CD14-positive monocyte (primary cell): ENCODE data around the gene CACNA2D1. TPM values are rescaled to one million over a fixed set of nuclear protein-coding genes. Genes with fewer than 3 reads are reported as not detected.
"Not testable (repeated sequence)": the region's sequence is repeated elsewhere in the genome, so short reads cannot be mapped to it uniquely, and the experiment has no call there.

Experiments
- DNase-seq, 3 donors: peaks; one replicate each; pipeline ENCODE4 v3.0.0-alpha.2; 2011 to 2022
- H2AFZ ChIP-seq: 2 replicates; pipeline ENCODE4 v1.6.0; 2012; ENCODE audit warnings: mild to moderate bottlenecking, low read depth, low read length, inconsistent platforms; ENCODE audit not compliant: insufficient read depth, poor library complexity, severe bottlenecking
- H3K27ac ChIP-seq, 2 donors: 1 replicate in 1 of 2; 2 replicates in 1 of 2; pipeline ENCODE4 v1.5.1; 2012 to 2013; ENCODE audit warnings: low read length in 2 of 2, control low read depth in 1 of 2, inconsistent platforms in 1 of 2, low read depth in 1 of 2, mild to moderate bottlenecking in 1 of 2
- H3K27me3 ChIP-seq, 2 donors: one replicate each; pipeline versions ENCODE4 v1.6.0 to v1.6.1; 2011 to 2013; ENCODE audit warnings: low read length in 2 of 2; ENCODE audit not compliant: control insufficient read depth in 2 of 2, insufficient read depth in 2 of 2
- H3K36me3 ChIP-seq, 2 donors: replicated peaks in 1 of 2; 1 replicate in 1 of 2; 2 replicates in 1 of 2; pipeline versions ENCODE4 v1.5.1 to v1.6.1; 2012 to 2013; ENCODE audit warnings: low read length in 2 of 2, control low read depth in 1 of 2, inconsistent platforms in 1 of 2, mild to moderate bottlenecking in 1 of 2; ENCODE audit not compliant: insufficient read depth in 2 of 2, control insufficient read depth in 1 of 2
- H3K4me1 ChIP-seq, 2 donors: 1 replicate in 1 of 2; 2 replicates in 1 of 2; pipeline versions ENCODE4 v1.5.1 to v1.6.1; 2012 to 2013; ENCODE audit warnings: low read length in 2 of 2, control low read depth in 1 of 2, inconsistent platforms in 1 of 2, mild to moderate bottlenecking in 1 of 2, moderate library complexity in 1 of 2; ENCODE audit not compliant: insufficient read depth in 2 of 2, control insufficient read depth in 1 of 2
- H3K4me2 ChIP-seq: replicated peaks from 2 replicates; pipeline ENCODE3; 2012; ENCODE audit warnings: low read length, moderate library complexity, mild to moderate bottlenecking; ENCODE audit not compliant: poor library complexity, severe bottlenecking; ENCODE audit errors: extremely low read depth
- H3K4me3 ChIP-seq, 3 experiments: fragments of 200-600 bp in 1 of 3; sonication (generic) in 1 of 3; replicated peaks in 1 of 3; 1 replicate in 2 of 3; 2 replicates in 1 of 3; pipeline ENCODE4 v1.5.1; 2011 to 2013; ENCODE audit warnings: low read length in 3 of 3, mild to moderate bottlenecking in 3 of 3, control low read depth in 2 of 3, low read depth in 2 of 3, inconsistent platforms in 1 of 3, moderate library complexity in 1 of 3
- H3K79me2 ChIP-seq: 2 replicates; pipeline ENCODE4 v1.6.0; 2012; ENCODE audit warnings: mild to moderate bottlenecking, control low read depth, inconsistent platforms, low read length, moderate library complexity; ENCODE audit not compliant: insufficient read depth
- H3K9ac ChIP-seq: 2 replicates; pipeline ENCODE4 v1.6.0; 2017; ENCODE audit warnings: low read length, mild to moderate bottlenecking; ENCODE audit not compliant: insufficient read depth, poor library complexity, severe bottlenecking
- H3K9me3 ChIP-seq, 2 donors: replicated peaks in 1 of 2; 1 replicate in 1 of 2; 2 replicates in 1 of 2; pipeline versions ENCODE4 v1.5.1 to v1.6.1; 2012 to 2013; ENCODE audit warnings: low read length in 2 of 2, control low read depth in 1 of 2; ENCODE audit not compliant: control insufficient read depth in 1 of 2, insufficient read depth in 1 of 2
- H4K20me1 ChIP-seq: 2 replicates; pipeline ENCODE4 v1.6.0; 2012; ENCODE audit warnings: mild to moderate bottlenecking, low read length, control low read depth, moderate library complexity; ENCODE audit not compliant: insufficient read depth
- H3K27ac Mint-ChIP-seq, 7 donors: one replicate each; pipeline ENCODE4 v1.8.0; 2020; ENCODE audit warnings: mild to moderate bottlenecking in 7 of 7, mixed read lengths in 7 of 7, moderate library complexity in 6 of 7, inconsistent platforms in 2 of 7
- H3K27me3 Mint-ChIP-seq, 3 donors: one replicate each; pipeline ENCODE4 v1.8.0; 2021 to 2022; ENCODE audit warnings: low read depth in 3 of 3, mild to moderate bottlenecking in 3 of 3, mixed read lengths in 3 of 3, moderate library complexity in 3 of 3, inconsistent platforms in 1 of 3
- H3K36me3 Mint-ChIP-seq, 2 donors: one replicate each; pipeline ENCODE4 v1.8.0; 2020; ENCODE audit warnings: mixed read lengths in 2 of 2, inconsistent platforms in 1 of 2, mild to moderate bottlenecking in 1 of 2
- H3K4me1 Mint-ChIP-seq: one replicate; pipeline ENCODE4 v1.8.0; 2020; ENCODE audit warnings: mild to moderate bottlenecking, mixed read lengths
- H3K4me3 Mint-ChIP-seq, 2 donors: one replicate each; pipeline ENCODE4 v1.8.0; 2020; ENCODE audit warnings: mild to moderate bottlenecking in 2 of 2, mixed read lengths in 2 of 2, moderate library complexity in 1 of 2
- H3K9me3 Mint-ChIP-seq, 7 donors: one replicate each; pipeline ENCODE4 v1.8.0; 2020 to 2022; ENCODE audit warnings: mixed read lengths in 7 of 7, mild to moderate bottlenecking in 6 of 7, moderate library complexity in 6 of 7, inconsistent platforms in 2 of 7
- CTCF ChIP-seq: fragments of 200-600 bp; IDR thresholded peaks from one replicate; pipeline ENCODE4 v1.8.0; 2022; ENCODE audit warnings: antibody characterized with exemption, mild to moderate bottlenecking
- WGBS: methylation state at CpG from one replicate; pipeline ENCODE4 v1.1.5; 2013; ENCODE audit warnings: missing lambda C conversion rate; ENCODE audit not compliant: insufficient coverage; 5-methylcytosine and 5-hydroxymethylcytosine counted together
- intact Hi-C, 2 donors: fragments of 100-400 bp; cut with micrococcal nuclease; formaldehyde crosslinking; loops; one replicate each; pipeline versions ENCODE4 v1.15.0 to v1.15.1; 2023
- polyA plus RNA-seq, 3 donors: library from polyadenylated mRNA; depleted of rRNA in 1 of 3; unstranded in 2 of 3; stranded (reverse) in 1 of 3; fragments of 300-500 nt in 2 of 3; fragments of >200 nt in 1 of 3; fragmentation: Illumina TruSeq in 2 of 3; gene quantifications; 1 replicate in 2 of 3; 2 replicates in 1 of 3; pipeline ENCODE4 v1.2.3, GENCODE V29; 2012 to 2021

CACNA2D1 gene
- polyA plus RNA-seq, 3 donors, result 0.02 TPM; not detected in 2

DNA sequence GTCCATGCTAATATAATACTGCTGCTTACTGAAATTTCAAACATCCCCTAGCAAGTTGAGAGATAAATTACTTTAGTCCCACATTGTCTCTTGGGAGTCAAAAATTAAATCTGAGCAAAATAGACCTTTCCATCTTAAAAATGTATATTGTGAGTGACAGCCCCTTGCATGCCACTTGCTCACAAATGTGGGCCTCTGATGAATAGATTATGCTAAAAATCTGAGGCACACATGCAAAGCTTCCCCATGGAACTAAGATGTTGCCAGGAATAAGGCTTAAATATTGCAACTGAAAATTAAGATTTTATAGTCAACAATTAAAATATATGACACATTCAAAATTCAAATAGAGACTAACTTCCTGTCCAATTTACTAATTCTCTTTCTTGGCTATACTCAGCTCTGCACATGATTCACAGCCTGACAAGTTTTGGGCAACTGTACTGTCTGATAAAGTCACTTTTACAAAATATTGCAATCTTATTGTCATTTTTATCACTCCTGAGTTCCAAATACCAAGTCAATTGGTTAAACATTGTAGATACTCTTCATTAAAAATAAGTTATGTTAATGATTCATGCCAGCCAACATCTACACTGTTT, 301.2 kb downstream of the CACNA2D1 start:
- Mint-ChIP-seq H3K4me1 (no peaks in the 10 kb centered on the region), H3K9me3 (peaks cover 0 to 2% (median 0%) of the 10 kb centered on the region in 7 donors), H3K36me3 (no peaks in the 10 kb centered on the region), H3K27me3 (no peaks in the 10 kb centered on the region), H3K27ac (no peak overlapping the region), H3K4me3 (no peak overlapping the region)
- Histone ChIP-seq H3K79me2 (no peaks in the 10 kb centered on the region), H3K27me3 (no peaks in the 10 kb centered on the region), H2AFZ (no peak overlapping the region), H3K9me3 (no peaks in the 10 kb centered on the region), H3K4me3 (no peak overlapping the region), H3K4me2 (no peak overlapping the region), H3K27ac (no peak overlapping the region), H3K36me3 (no peaks in the 10 kb centered on the region), H4K20me1 (no peaks in the 10 kb centered on the region), H3K9ac (no peak overlapping the region), H3K4me1 (no peaks in the 10 kb centered on the region)
- DNase-seq, result no peak
- intact Hi-C loops, result no loop called here
- TF ChIP-seq CTCF, result no peak

DNA sequence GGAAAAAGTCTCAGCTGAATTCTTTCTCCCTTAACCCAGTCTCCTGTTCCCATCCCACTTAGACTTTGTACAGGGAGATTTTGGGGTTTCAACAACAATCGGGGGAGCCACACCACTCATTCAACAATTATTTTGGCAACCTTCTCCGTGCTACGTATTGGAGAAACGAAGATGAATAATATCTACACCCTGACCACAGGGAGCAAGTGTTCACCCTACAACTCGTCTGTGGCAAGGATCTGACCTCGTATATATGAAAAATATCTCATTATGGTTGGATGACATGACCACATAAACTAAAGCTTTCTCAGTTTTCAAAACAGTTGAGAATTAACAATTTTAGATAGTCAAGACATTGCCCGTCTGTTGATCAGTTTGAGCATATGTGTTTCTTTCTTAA, 302.1 kb downstream of the CACNA2D1 start:
- WGBS, result no CpG with 5 or more reads among the region's 7 CpGs
- DNase-seq, result no peak
- no peak overlapping the region for H3K9ac ChIP-seq
- no peaks in the 10 kb centered on the region for H3K27me3 ChIP-seq
- no peaks in the 10 kb centered on the region for H3K9me3 ChIP-seq
- no peak overlapping the region for H3K27ac ChIP-seq
- no peaks in the 10 kb centered on the region for H3K4me1 Mint-ChIP-seq
- H3K36me3 Mint-ChIP-seq, result no peaks in the 10 kb centered on the region
- no peak overlapping the region for H3K27ac Mint-ChIP-seq
- TF ChIP-seq CTCF, result no peak
- no peak overlapping the region for H3K4me2 ChIP-seq
- H3K79me2 ChIP-seq, result no peaks in the 10 kb centered on the region
- no peaks in the 10 kb centered on the region for H4K20me1 ChIP-seq
- H3K4me3 ChIP-seq, result no peak overlapping the region
- no peaks in the 10 kb centered on the region for H3K4me1 ChIP-seq
- H3K4me3 Mint-ChIP-seq, result no peak overlapping the region
- H3K27me3 Mint-ChIP-seq, result no peaks in the 10 kb centered on the region
- H3K9me3 Mint-ChIP-seq, result peaks cover 0 to 2% (median 0%) of the 10 kb centered on the region in 7 donors
- no peak overlapping the region for H2AFZ ChIP-seq
- intact Hi-C loops, result no loop called here
- no peaks in the 10 kb centered on the region for H3K36me3 ChIP-seq

DNA sequence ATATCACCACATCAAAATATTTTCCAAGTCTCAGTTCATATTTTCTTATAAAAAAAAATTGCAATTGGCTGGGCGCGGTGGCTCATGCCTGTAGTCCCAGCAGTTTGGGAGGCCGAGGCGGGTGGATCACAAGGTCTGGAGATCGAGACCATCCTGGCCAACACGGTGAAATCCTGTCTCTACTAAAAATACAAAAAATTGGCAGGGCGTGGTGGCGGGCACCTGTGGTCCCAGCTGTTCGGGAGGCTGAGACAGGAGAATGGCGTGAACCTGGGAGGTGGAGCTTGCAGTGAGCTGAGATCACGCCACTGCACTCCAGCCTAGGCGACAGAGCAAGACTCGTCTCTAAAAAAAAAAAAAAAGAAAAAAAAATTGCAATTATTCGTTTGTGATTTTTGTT, 303.0 kb downstream of the CACNA2D1 start:
- H3K9me3 ChIP-seq, H3K27ac Mint-ChIP-seq, H3K27me3 ChIP-seq, H3K36me3 Mint-ChIP-seq, H3K4me1 ChIP-seq, H3K79me2 ChIP-seq, H3K4me3 ChIP-seq, H3K9ac ChIP-seq, H3K9me3 Mint-ChIP-seq, H3K36me3 ChIP-seq, intact Hi-C loops, H3K27ac ChIP-seq, H4K20me1 ChIP-seq, H3K27me3 Mint-ChIP-seq, DNase-seq, H3K4me1 Mint-ChIP-seq, H3K4me2 ChIP-seq, H3K4me3 Mint-ChIP-seq, H2AFZ ChIP-seq: not testable (repeated sequence)
- WGBS, result 100% methylated on average over 4 of the region's 14 CpGs
